Measurements from ENCODE around the gene KRTAP19-7. TPM values are rescaled to one million over a fixed set of nuclear protein-coding genes. Genes with fewer than 3 reads are reported as not detected.

Gene KRTAP19-7, protein sequence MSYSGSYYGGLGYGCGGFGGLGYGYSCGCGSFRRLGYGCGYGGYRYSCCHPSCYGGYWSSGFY
- not detected in 5 replicates for total RNA-seq (2022; extraction: Qiagen RNA extraction; ENCODE audit: low read depth)

GRCh38 chr21:30561264-30561895 lies at the start of gene KRTAP19-7:
Gene KRTAP19-7 (minus strand): TSS chr21:30561314. CDS start chr21:30561289, 25 bp downstream.

GRCh38 chr21:30600787-30601186 lies 39.7 kb upstream of the KRTAP19-7 start, which contains the start of gene KRTAP22-1:
Gene KRTAP22-1 (plus strand): TSS chr21:30601087.

DNA sequence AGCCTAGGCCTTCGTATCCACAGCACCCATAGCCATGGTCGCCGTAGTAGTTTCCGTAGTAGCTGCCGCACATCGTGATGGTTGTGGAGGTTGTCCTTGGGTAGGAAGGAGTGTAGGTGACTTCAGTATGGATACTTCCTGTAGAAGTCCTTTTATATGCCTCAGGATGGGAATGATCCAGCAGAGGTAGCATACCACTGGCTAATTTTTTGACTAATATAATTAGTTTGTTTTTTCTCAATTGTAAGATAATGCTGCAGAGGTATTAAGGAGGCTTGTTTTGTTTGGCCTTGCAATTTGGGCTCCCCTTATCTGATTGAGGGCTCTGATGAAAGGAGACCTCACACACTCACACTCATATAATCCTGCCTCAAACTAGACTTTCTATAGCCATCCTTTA lies 37.7 kb upstream of the KRTAP19-7 start, which contains the start of gene KRTAP6-2:
KRTAP6-2 (minus strand) TSS at position 101 of the 400 bp plus-strand sequence; CDS start at position 73, 28 bp downstream.

DNA sequence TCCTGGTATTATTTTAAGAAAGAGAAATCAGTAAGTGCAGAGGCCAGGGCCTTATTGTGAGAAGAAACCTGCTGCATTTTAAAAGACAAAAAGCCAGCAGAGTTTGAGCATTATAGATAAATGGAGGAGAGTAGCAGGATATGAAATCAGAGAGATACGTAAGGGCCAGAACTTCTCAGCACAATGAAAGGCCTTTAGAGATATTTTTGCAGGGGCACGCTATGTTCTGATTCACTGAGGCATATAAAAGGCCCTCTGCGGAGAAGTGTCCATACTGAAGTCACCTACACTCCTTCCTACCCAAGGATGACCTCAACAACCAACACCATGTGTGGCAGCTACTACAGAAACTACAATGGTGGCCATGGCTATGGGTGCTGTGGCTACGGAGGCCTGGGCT lies 31.0 kb upstream of the KRTAP19-7 start, which contains the start of gene KRTAP6-3:
KRTAP6-3 (plus strand) TSS at position 301 of the 400 bp plus-strand sequence; CDS start at position 307, 6 bp downstream.

GRCh38 chr21:30590297-30590696 lies 29.2 kb upstream of the KRTAP19-7 start, which contains the start of gene KRTAP22-2:
Gene KRTAP22-2 (minus strand): TSS chr21:30590397.

DNA sequence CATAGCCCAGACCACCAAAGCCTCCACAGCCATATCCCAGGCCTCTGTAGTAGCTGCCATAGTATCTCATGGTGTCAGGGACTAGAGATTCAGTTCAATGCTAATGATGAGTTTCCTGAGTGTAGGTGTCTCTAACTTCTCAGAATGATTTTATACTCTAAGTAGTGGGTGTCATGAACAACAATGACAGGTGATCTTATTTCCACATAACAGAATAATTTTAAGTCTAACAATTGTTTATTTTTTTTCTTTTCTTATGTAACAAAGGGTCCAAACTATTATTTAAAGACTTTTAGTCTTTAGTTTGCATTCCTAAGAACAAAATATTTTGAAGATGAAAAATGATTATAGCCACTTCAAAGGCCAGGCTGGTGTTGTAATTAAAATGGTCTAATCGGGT lies 19.4 kb downstream of the KRTAP19-7 start, which contains the start of gene KRTAP19-6:
KRTAP19-6 (minus strand) TSS at position 101 of the 400 bp plus-strand sequence; CDS start at position 70, 31 bp downstream.

Other genes starting within 250 kb of the KRTAP19-7 start
- gene KRTAP26-1, start 241.0 kb downstream of the KRTAP19-7 start, total RNA-seq (2022; extraction: Qiagen RNA extraction; ENCODE audit: low read depth) = not detected in 5 replicates
- gene KRTAP27-1, start 223.6 kb downstream of the KRTAP19-7 start, total RNA-seq (2022; extraction: Qiagen RNA extraction; ENCODE audit: low read depth) = not detected in 5 replicates
- gene KRTAP23-1, start 212.7 kb downstream of the KRTAP19-7 start, total RNA-seq (2022; extraction: Qiagen RNA extraction; ENCODE audit: low read depth) = not detected in 5 replicates
- not detected in 5 replicates for gene KRTAP13-2, start 189.0 kb downstream of the KRTAP19-7 start, total RNA-seq (2022; extraction: Qiagen RNA extraction; ENCODE audit: low read depth)
- not detected in 5 replicates for gene KRTAP13-1, start 165.3 kb downstream of the KRTAP19-7 start, total RNA-seq (2022; extraction: Qiagen RNA extraction; ENCODE audit: low read depth)
- not detected in 5 replicates for gene KRTAP13-3, start 135.4 kb downstream of the KRTAP19-7 start, total RNA-seq (2022; extraction: Qiagen RNA extraction; ENCODE audit: low read depth)
- gene KRTAP13-4, start 131.1 kb downstream of the KRTAP19-7 start, total RNA-seq (2022; extraction: Qiagen RNA extraction; ENCODE audit: low read depth) = not detected in 5 replicates
- gene KRTAP15-1, start 121.0 kb downstream of the KRTAP19-7 start, total RNA-seq (2022; extraction: Qiagen RNA extraction; ENCODE audit: low read depth) = not detected in 5 replicates
- gene KRTAP19-1, start 80.9 kb downstream of the KRTAP19-7 start, total RNA-seq (2022; extraction: Qiagen RNA extraction; ENCODE audit: low read depth) = not detected in 5 replicates
- not detected in 5 replicates for gene KRTAP19-2, start 73.9 kb downstream of the KRTAP19-7 start, total RNA-seq (2022; extraction: Qiagen RNA extraction; ENCODE audit: low read depth)
- gene KRTAP19-3, start 69.3 kb downstream of the KRTAP19-7 start, total RNA-seq (2022; extraction: Qiagen RNA extraction; ENCODE audit: low read depth) = not detected in 5 replicates
- gene KRTAP19-4, start 64.1 kb downstream of the KRTAP19-7 start, total RNA-seq (2022; extraction: Qiagen RNA extraction; ENCODE audit: low read depth) = not detected in 5 replicates
- gene KRTAP19-5, start 59.2 kb downstream of the KRTAP19-7 start, total RNA-seq (2022; extraction: Qiagen RNA extraction; ENCODE audit: low read depth) = not detected in 5 replicates
- not detected in 5 replicates for gene KRTAP19-6, start 19.4 kb downstream of the KRTAP19-7 start, total RNA-seq (2022; extraction: Qiagen RNA extraction; ENCODE audit: low read depth)
- gene KRTAP22-2, start 29.1 kb upstream of the KRTAP19-7 start, total RNA-seq (2022; extraction: Qiagen RNA extraction; ENCODE audit: low read depth) = not detected in 5 replicates
- gene KRTAP6-3, start 31.1 kb upstream of the KRTAP19-7 start, total RNA-seq (2022; extraction: Qiagen RNA extraction; ENCODE audit: low read depth) = not detected in 5 replicates
- not detected in 5 replicates for gene KRTAP6-2, start 37.6 kb upstream of the KRTAP19-7 start, total RNA-seq (2022; extraction: Qiagen RNA extraction; ENCODE audit: low read depth)
- not detected in 5 replicates for gene KRTAP22-1, start 39.8 kb upstream of the KRTAP19-7 start, total RNA-seq (2022; extraction: Qiagen RNA extraction; ENCODE audit: low read depth)
- not detected in 5 replicates for gene KRTAP6-1, start 52.6 kb upstream of the KRTAP19-7 start, total RNA-seq (2022; extraction: Qiagen RNA extraction; ENCODE audit: low read depth)
- not detected in 5 replicates for gene KRTAP20-1, start 55.1 kb upstream of the KRTAP19-7 start, total RNA-seq (2022; extraction: Qiagen RNA extraction; ENCODE audit: low read depth)
- not detected in 5 replicates for gene KRTAP20-4, start 59.3 kb upstream of the KRTAP19-7 start, total RNA-seq (2022; extraction: Qiagen RNA extraction; ENCODE audit: low read depth)
- gene KRTAP20-2, start 73.9 kb upstream of the KRTAP19-7 start, total RNA-seq (2022; extraction: Qiagen RNA extraction; ENCODE audit: low read depth) = not detected in 5 replicates
- not detected in 5 replicates for gene KRTAP20-3, start 81.5 kb upstream of the KRTAP19-7 start, total RNA-seq (2022; extraction: Qiagen RNA extraction; ENCODE audit: low read depth)
- not detected in 5 replicates for gene KRTAP21-3, start 157.5 kb upstream of the KRTAP19-7 start, total RNA-seq (2022; extraction: Qiagen RNA extraction; ENCODE audit: low read depth)
- not detected in 5 replicates for gene KRTAP21-2, start 185.9 kb upstream of the KRTAP19-7 start, total RNA-seq (2022; extraction: Qiagen RNA extraction; ENCODE audit: low read depth)
- not detected in 5 replicates for gene KRTAP21-1, start 194.1 kb upstream of the KRTAP19-7 start, total RNA-seq (2022; extraction: Qiagen RNA extraction; ENCODE audit: low read depth)

All from A549 treated with ZK216348 at 1 μM for 4 hours (cell line).